ENCODE results near the gene ZFAND3.

DNA sequence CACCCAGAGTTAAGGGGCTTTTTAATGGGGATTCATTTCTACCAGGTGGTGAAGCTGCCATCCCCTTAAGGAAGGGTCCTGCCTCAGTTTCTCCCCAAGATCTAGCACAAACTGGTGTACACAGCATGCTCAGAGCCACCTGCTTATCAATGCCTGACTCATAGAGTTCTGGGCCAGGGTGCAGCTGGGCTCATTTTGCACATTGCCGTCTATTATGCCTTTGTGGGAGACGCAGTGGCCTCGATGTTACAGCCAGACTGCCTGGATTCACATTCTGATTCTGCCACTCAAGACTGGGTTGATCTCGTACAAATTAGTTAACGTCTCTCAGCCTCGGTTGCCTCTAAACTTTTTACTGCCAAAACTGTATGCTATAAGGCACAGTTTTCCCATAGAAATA is 365.7 kb downstream of the ZFAND3 start:
- TF ChIP-seq, protein P1, sequence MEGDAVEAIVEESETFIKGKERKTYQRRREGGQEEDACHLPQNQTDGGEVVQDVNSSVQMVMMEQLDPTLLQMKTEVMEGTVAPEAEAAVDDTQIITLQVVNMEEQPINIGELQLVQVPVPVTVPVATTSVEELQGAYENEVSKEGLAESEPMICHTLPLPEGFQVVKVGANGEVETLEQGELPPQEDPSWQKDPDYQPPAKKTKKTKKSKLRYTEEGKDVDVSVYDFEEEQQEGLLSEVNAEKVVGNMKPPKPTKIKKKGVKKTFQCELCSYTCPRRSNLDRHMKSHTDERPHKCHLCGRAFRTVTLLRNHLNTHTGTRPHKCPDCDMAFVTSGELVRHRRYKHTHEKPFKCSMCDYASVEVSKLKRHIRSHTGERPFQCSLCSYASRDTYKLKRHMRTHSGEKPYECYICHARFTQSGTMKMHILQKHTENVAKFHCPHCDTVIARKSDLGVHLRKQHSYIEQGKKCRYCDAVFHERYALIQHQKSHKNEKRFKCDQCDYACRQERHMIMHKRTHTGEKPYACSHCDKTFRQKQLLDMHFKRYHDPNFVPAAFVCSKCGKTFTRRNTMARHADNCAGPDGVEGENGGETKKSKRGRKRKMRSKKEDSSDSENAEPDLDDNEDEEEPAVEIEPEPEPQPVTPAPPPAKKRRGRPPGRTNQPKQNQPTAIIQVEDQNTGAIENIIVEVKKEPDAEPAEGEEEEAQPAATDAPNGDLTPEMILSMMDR (conservative IDR thresholded peaks at IDR 0.05; ENCODE audit: low read depth in 2 of 2) = no peak
- TF ChIP-seq STAT1 (IDR thresholded peaks at IDR 0.05; ENCODE audit: unreplicated experiment) = no peak
- no peak for TF ChIP-seq JUNB (IDR thresholded peaks at IDR 0.05; ENCODE audit: unreplicated experiment)
- no peak for TF ChIP-seq EZH2phosphoT487 (IDR thresholded peaks at IDR 0.05; ENCODE audit: unreplicated experiment)
- no peak for TF ChIP-seq POLR2AphosphoS5 (IDR thresholded peaks at IDR 0.05; ENCODE audit: low read depth)
- no peak for TF ChIP-seq EZH2 (IDR thresholded peaks at IDR 0.05; ENCODE audit: low read depth, unreplicated experiment)
- TF ChIP-seq CREB1 (CRISPR knock-in tag; IDR thresholded peaks at IDR 0.05; ENCODE audit: low read depth) = no peak

Measured in GM23338 (cell line).